A673 (cell line): ENCODE data around the gene QSOX2. TPM values are rescaled to one million over a fixed set of nuclear protein-coding genes. Genes with fewer than 3 reads are reported as not detected.

Experiments used
- BruUV-seq: library from RNA; stranded (reverse); fragments of 400-500 nt; replicated peaks from 2 replicates; lab custom pipeline; 2021; lab: Mats Ljungman, UMichigan
- CTCF ChIA-PET: fragments of 300-600 bp; sonication (Branson Sonifier 250); formaldehyde crosslinking; loops from one replicate; lab custom pipeline; 2022; ENCODE audit warnings: antibody characterized with exemption; lab: Charles Lee
- POLR2A ChIA-PET: fragments of 300-600 bp; sonication (Branson Sonifier 250); formaldehyde crosslinking; loops from one replicate; lab custom pipeline; 2022; ENCODE audit warnings: antibody characterized with exemption; ENCODE audit not compliant: low non-redundant PET; lab: Charles Lee
- DNase-seq: peaks from one replicate; pipeline ENCODE4 v3.0.0-alpha.2; 2015; ENCODE audit warnings: low spot score
- H3K27ac ChIP-seq: fragments of 200-600 bp; sonication (generic); 2 replicates; pipeline ENCODE4 v1.5.1; 2016; ENCODE audit warnings: mixed run types, low read depth, mild to moderate bottlenecking, mixed read lengths, antibody characterized with exemption, low read length; ENCODE audit not compliant: poor library complexity, severe bottlenecking
- H3K27me3 ChIP-seq: fragments of 200-600 bp; sonication (generic); replicated peaks from 2 replicates; pipeline ENCODE4 v1.6.1; 2017; ENCODE audit warnings: mixed run types, low read depth, mild to moderate bottlenecking, mixed read lengths, antibody characterized with exemption, low read length; ENCODE audit not compliant: insufficient read depth, poor library complexity
- H3K36me3 ChIP-seq: fragments of 200-600 bp; sonication (generic); 2 replicates; pipeline ENCODE4 v1.6.1; 2016; ENCODE audit warnings: mixed run types, mild to moderate bottlenecking, mixed read lengths, antibody characterized with exemption, low read length; ENCODE audit not compliant: insufficient read depth, poor library complexity, severe bottlenecking
- H3K4me1 ChIP-seq: fragments of 200-600 bp; sonication (generic); 2 replicates; pipeline ENCODE4 v1.6.1; 2017; ENCODE audit warnings: mixed run types, mild to moderate bottlenecking, mixed read lengths, antibody characterized with exemption, low read length; ENCODE audit not compliant: insufficient read depth, poor library complexity, severe bottlenecking
- H3K4me3 ChIP-seq: fragments of 200-600 bp; sonication (generic); 2 replicates; pipeline ENCODE4 v1.5.1; 2016; ENCODE audit warnings: low read depth, mixed run types, mild to moderate bottlenecking, mixed read lengths, low read length; ENCODE audit not compliant: poor library complexity, severe bottlenecking
- H3K9me3 ChIP-seq: fragments of 200-600 bp; sonication (generic); 2 replicates; pipeline ENCODE4 v1.6.1; 2016; ENCODE audit warnings: mixed run types, low read depth, mild to moderate bottlenecking, mixed read lengths, antibody characterized with exemption, low read length; ENCODE audit not compliant: poor library complexity, severe bottlenecking
- CTCF ChIP-seq: fragments of 300-800, 200-600 bp; sonication (generic); conservative IDR thresholded peaks from 2 replicates; pipeline ENCODE4 v1.5.1; 2017; ENCODE audit warnings: low read depth, mild to moderate bottlenecking, antibody characterized with exemption, low read length, moderate library complexity, mixed read lengths
- EZH2 ChIP-seq: fragments of 200-600 bp; sonication (generic); IDR thresholded peaks from 2 replicates; pipeline ENCODE4 v1.6.1; 2017; ENCODE audit warnings: borderline replicate concordance, low read depth, mild to moderate bottlenecking, mixed read lengths, antibody characterized with exemption, low read length; ENCODE audit not compliant: poor library complexity, severe bottlenecking
- intact Hi-C: fragments of 100-400 bp; cut with micrococcal nuclease; formaldehyde crosslinking; loops from one replicate; pipeline ENCODE4 v1.10.0; 2022; ENCODE audit not compliant: unreplicated experiment
- total RNA-seq: library from RNA; stranded (reverse); gene quantifications from 2 replicates; pipeline ENCODE4 v1.2.3, GENCODE V29; 2021

QSOX2 gene
- total RNA-seq, 1 experiment from 2014 or later, result 43.7 TPM

- ChIA-PET POLR2A (no interaction called here), CTCF (no interaction called here)
- no peaks in the 10 kb centered on the region for H3K36me3 ChIP-seq
- H3K27ac ChIP-seq, result no peak overlapping the region
- no TSS peak for BruUV-seq
- no peaks in the 10 kb centered on the region for H3K9me3 ChIP-seq
- no peak overlapping the region for H3K4me3 ChIP-seq
- H3K4me1 ChIP-seq, result peaks cover 36% of the 10 kb centered on the region
- intact Hi-C loops, result no loop called here
- no peak for TF ChIP-seq EZH2
- no peak for TF ChIP-seq CTCF
- H3K27me3 ChIP-seq, result peaks cover 29% of the 10 kb centered on the region
- DNase-seq, result peak; percentile 45
Measured at GRCh38 chr9:136189394-136190236, 56.0 kb downstream of the QSOX2 start.

GRCh38 chr9:136187683-136188586 lies 57.7 kb downstream of the QSOX2 start:
- Histone ChIP-seq H3K4me1 (peaks cover 29% of the 10 kb centered on the region), H3K27ac (no peak overlapping the region), H3K4me3 (no peak overlapping the region), H3K36me3 (no peaks in the 10 kb centered on the region), H3K9me3 (no peaks in the 10 kb centered on the region), H3K27me3 (peaks cover 13% of the 10 kb centered on the region)
- intact Hi-C loops, result no loop called here
- no peak for TF ChIP-seq CTCF
- BruUV-seq, result no TSS peak
- POLR2A ChIA-PET, result no interaction called here
- CTCF ChIA-PET, result interaction anchor here (0.6 kb wide), 1 partner anchor 96 kb away, joined by 6 read pairs; no protein-coding TSS in a partner anchor
- DNase-seq, result peak; percentile 49

GRCh38 chr9:136187197-136187596 lies 58.4 kb downstream of the QSOX2 start:
- Histone ChIP-seq H3K4me3 (no peak overlapping the region), H3K27me3 (peaks cover 5% of the 10 kb centered on the region), H3K4me1 (peaks cover 22% of the 10 kb centered on the region), H3K9me3 (no peaks in the 10 kb centered on the region), H3K27ac (no peak overlapping the region), H3K36me3 (no peaks in the 10 kb centered on the region)
- no peak for DNase-seq
- ChIA-PET CTCF (no interaction called here), POLR2A (no interaction called here)
- TF ChIP-seq EZH2 (no peak), CTCF (no peak)
- BruUV-seq, result no TSS peak
- intact Hi-C loops, result no loop called here
